Stimulated activated CD4-positive, alpha-beta T cell treated with anti-CD3 and anti-CD28 coated beads, Interleukin-4, amount 100 ng/mL, for 4 hours (primary cell): ENCODE measurements around the gene SHROOM3.
"Not testable (repeated sequence)": the region's sequence is repeated elsewhere in the genome, so short reads cannot be mapped to it uniquely, and the experiment has no call there.

Experiments
- DNase-seq, 2 experiments: peaks; one replicate each; pipeline ENCODE4 v3.0.0-alpha.2; 2020

SHROOM3 gene

GRCh38 chr4:76600447-76600846, 165.4 kb downstream of the SHROOM3 start:
- no peak for DNase-seq

DNA sequence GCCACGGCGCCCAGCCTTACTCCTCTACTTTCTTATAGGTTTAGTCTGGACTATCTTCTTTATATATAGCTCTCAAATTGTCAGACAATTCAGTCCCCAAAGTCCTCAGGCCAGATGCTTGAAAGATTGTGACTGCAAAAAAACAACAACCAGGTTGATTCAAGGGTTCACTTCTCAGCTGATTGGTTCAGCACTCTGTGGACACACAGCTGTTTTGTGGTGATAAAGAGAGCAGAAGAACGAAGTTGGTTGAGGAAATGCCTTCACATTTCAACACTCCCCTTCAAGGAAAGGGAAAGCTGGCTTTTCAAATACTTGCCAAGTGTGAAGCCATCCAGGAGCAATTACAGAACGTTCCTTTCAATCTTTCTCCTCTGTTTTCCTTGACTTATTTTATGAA, 166.8 kb downstream of the SHROOM3 start:
- DNase-seq: no peak

DNA sequence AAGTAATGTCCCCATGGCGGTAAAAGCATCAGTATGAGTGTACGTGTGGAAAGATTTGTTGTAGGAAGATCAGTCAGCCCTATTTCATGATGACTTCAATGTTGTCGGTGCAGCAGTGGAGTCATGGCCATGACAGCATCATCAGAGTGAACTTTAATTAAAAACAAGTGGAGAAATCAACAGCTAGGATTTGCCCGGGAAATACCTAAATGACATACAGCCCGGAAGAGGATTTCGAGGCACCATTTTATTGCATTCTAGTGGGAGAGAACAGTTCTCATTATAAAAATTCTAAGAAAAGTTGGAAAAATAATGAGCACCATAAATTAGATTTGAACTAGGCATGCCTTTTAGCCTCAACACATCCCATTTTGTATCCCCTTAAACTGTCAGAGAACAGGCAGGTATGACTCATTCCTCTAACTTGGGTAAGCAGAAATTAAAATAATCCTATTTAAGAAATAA, 170.1 kb downstream of the SHROOM3 start:
- DNase-seq: no peak

DNA sequence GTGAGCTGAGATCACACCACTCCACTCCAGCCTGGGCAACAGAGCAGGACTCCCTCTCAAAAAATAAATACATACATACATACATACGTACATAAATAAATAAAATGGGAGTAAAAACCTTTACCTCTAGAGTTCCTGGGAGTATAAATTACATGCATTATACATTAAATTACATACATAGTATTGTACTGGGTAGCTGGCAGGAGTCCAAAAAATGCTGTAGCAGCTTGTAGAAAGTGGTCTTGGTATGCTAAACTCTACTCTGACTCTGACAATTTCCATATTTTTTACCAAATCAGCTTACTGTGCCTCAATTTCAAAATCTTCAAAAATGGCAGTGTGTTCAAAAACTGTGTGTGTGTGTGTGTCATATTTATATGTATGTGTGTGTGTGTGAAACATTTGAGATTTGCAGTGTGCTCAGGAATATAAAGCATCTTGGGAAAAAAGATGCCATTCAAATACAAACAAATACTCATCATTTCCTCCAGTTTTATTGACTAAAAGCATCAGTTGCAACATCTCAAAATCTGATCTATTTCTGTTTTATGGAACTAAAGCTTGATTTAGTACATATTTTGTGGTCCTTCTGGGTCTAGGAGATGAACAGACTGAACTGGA, 171.7 kb downstream of the SHROOM3 start:
- DNase-seq: no peak

DNA sequence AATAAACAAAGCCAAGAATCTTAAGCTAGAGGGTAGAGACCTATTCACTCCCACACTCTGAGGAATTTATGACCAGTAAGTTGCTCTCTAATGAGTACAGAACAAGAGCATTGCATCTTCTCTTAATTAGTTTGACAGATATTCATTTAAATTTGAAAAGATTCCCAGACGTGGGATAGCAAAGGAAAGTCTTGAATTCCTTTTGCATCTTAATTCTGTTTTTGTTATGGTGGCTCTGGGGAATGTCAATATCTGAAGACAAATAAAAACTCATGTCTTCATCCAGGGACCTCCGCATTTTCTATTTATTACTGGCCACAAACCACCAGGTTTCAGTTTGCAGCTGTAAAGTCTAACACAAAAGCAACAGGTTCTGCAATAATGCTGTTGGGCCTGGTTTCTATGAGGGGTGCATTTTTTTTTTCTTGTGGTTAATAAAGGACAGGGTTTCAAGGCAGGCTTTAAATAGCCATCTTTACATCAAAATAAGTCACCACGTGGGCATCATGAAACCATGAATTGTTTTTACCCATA, 172.3 kb downstream of the SHROOM3 start:
- DNase-seq: no peak

- no peak for DNase-seq
Measured at GRCh38 chr4:76607846-76608245, 172.8 kb downstream of the SHROOM3 start.

DNA sequence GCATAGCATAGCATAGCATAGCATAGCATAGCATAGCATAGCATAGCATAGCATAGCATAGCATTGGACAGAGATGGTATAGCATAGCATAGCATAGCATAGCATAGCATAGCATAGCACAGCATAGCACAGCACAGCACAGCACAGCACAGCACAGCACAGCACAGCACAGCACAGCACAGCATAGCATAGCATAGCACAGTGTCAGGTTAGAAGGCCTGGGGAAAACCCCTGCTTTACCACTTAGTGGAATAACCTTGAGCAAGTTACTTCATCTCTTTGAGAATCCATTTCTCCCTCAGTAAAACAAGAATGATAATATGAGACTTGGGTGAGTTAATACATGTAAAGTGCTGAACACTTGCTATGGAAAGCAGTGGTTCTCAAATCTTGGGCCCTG, 173.5 kb downstream of the SHROOM3 start:
- not testable (repeated sequence) for DNase-seq

GRCh38 chr4:76610751-76611547, 175.9 kb downstream of the SHROOM3 start:
- DNase-seq: no peak

GRCh38 chr4:76611616-76612207, 176.7 kb downstream of the SHROOM3 start:
- no peak for DNase-seq

- no peak for DNase-seq
Measured at GRCh38 chr4:76614589-76614988, 179.6 kb downstream of the SHROOM3 start.

- DNase-seq: no peak
Measured at GRCh38 chr4:76615999-76616398, 181.0 kb downstream of the SHROOM3 start.

DNA sequence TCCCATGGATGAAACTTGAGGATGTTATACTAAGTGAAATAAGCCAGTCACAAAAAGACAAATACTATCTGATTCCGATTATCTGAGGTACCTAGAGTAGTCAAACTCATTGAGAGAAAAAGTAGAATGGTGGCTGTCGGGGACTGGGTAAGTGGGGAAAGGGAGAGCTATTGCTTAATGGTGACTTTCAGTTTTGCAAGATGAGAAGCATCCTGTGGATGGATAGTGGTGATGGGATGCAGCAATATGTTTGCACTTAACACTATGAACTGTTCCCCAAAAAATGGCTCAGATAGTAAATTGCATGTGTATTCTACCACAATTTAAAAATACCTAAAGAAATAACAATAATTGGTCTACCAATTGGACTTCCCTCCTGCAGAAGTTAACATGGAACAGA, 181.5 kb downstream of the SHROOM3 start:
- DNase-seq: no peak

- DNase-seq: no peak
Measured at GRCh38 chr4:76620723-76621468, 185.9 kb downstream of the SHROOM3 start.

DNA sequence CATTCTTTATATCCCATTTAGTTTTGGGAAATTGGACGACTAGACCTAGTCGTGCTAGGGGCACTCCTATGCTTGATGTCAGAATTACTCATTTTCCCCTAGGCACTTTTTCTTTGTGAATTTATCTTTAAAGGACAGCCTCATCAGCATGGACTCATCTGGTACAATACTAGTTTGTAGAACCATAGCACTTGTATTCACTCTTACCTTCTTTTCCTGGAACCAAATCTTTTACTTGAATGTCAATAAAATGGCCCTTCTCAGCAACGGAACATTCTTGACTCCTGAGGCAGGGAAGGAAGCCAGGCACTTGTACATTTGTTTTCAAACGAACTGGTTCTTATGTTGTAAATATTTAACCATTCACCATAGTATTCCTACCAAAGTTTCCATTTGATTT, 187.1 kb downstream of the SHROOM3 start:
- DNase-seq: no peak

GRCh38 chr4:76622717-76623116, 187.7 kb downstream of the SHROOM3 start:
- DNase-seq: no peak

DNA sequence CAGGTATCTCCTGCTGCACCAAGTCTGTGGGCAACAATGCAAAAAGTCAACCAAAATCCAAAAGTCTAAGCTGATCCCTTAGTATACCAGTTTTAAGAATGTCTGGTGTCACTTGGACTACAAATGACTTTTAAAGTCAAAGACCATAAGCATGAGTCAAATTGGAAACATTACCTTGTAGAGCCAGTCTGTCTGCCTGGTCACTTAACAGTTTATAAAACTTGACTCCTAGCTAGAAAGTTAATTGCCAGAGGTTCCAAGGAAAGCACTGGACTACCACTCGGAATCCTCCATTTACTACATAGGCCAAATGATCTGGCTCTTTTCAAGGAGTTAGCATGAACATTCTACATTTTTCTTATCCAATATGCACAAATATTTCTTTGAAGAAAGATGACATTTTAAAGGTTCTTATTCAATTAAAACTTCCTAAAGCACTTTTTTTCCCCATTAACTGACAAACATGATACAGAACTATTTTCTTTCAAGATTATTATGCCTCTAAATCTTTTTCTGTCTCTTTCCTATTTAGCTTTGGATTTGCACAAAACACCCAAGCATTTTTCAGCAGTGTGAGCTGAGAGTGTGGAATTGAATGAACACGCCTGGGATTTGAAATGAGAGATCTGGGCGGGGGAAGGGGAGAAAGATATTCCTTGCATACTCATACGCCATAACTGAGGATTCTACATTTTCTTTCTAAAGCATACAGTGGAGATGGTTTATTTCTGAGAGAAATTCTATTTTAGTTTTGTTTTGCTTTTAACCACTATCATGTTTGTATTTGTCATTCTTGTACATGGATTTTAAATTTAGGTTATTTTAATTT, 188.4 kb downstream of the SHROOM3 start:
- DNase-seq: no peak

DNA sequence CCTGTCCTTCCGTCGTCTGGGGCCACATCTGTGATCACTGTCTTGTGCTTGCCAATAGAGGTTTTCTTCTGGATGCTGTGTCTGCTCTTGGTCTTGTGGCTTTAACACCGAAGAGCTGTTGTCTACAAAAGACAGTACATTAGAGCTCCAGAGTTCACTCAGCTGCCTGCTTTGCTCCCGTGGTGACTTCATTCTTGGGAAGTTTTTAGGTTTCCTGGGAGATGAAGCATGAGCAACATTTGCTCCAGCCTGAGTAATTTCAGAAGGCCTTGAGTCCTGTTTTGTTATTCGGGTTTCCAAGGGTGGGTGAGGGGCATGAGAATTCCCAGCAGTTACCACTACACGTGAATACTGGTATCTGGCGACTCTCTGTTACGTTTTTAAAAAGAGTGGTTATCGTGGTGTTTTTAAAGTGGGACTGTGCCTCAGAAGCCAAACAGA, 189.2 kb downstream of the SHROOM3 start:
- DNase-seq: no peak

DNA sequence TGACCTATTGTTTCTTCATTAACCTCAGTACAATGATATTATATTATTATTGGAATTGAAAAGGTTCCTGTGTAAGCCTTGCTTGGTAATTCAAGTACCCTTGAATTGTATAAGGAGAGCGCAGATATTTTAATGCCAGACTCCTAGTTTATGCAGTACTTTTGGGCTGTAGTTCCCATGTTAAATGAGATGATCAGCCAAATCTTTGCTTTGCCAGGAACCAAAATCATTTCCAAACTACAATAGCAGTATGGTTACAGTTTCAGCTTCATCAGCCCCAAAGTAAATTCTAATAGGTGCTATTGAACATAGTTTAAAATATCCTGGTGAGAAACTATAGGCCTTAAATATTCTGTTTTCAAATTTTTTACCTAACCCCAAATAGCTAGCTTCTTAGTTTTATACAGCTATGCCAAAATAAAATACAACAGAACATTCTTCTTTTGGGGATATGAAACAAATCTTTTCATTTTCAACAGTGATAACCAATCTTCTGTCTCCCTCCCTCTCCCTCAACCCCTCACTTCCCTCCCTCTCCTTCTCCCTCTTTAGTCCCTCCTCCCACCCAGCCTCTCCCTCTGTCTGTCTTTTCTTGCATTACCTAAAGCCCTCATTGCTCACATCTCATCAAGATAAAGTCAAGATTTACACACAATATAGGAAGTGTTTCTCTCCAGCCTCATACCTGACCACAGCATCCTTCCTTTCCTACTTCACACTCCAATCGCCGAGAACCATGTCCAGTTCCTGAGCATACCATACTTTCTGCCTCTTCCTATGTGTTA, 190.1 kb downstream of the SHROOM3 start:
- DNase-seq: no peak

DNA sequence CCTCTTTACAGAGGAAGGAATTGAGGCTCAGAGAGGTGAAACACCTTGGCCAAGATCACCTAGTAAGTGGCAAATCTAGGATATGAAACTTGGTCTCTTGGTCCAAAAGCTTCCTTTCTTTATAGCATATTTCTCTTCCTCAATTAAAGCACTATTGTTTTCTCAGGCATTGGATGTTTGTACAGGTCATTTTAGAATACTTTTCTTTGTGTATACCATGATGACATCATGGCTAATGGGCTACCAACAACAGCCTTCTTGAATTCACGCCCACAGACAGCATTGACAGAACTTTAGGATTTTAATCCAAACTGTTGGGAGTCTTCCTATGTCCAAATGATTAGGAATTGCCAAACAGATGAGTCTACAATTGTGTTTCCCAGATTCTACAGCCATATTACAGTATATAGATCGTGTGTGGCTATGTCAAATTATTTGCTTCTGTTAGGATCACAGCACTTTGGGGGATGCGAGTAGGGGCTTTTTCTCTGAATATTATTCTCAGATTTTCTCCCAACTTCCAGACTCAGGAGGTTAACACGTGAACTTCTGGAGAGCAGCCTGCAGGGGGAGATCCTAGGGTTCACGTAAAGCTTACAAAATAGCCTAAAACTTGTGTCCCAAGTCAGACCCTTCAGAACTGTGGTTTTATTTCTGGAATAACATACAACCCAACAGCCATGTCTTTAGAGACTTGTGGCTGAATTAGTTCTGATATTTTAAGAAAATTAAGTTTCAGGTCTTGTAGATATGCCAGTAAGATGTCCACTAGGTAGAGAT, 191.8 kb downstream of the SHROOM3 start:
- DNase-seq: no peak

- no peak for DNase-seq
Measured at GRCh38 chr4:76628251-76628650, 193.2 kb downstream of the SHROOM3 start.
